ENCODE results near the gene STON2.
"Not testable (repeated sequence)": the region's sequence is repeated elsewhere in the genome, so short reads cannot be mapped to it uniquely, and the experiment has no call there.

The STON2 gene

GRCh38 chr14:81264671-81265070, 135.5 kb downstream of the STON2 start:
- DNase-seq, result no peak

GRCh38 chr14:81263777-81264410, 136.2 kb downstream of the STON2 start:
- DNase-seq, result no peak

- DNase-seq, result no peak
Observed at GRCh38 chr14:81261176-81261575, 138.9 kb downstream of the STON2 start.

- no peak for DNase-seq
Observed at GRCh38 chr14:81260732-81261131, 139.4 kb downstream of the STON2 start.

DNA sequence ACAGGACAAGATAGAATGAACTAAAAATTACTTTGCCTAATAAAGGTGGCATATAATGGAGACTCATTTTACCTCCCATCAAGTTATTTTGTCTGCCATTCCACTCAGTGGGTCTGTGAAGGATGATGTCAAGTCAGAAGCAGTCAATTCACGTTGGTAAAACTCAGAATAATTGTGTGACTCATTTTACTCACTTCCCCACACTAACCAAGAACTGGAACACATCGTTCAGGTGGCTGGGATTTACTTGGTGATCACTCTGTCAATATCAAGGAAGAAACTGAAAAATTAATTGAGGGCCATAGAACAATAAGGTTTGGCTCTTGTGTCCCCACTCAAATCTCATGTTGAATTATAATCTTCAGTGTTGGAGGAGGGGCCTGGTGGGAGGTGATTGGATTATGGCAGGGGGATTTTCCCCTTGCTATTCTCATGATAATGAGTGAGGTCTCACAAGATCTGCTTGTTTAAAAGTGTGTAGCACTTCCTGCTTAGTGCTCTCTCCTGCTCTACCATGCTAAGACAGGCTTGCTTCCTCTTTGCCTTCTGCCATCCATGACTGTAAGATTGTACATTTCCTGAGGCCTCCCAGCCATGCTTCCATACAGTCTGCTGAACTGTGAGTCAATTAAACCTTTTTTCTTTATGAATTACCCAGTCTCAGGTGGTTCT, 143.7 kb downstream of the STON2 start:
- DNase-seq, result no peak

DNA sequence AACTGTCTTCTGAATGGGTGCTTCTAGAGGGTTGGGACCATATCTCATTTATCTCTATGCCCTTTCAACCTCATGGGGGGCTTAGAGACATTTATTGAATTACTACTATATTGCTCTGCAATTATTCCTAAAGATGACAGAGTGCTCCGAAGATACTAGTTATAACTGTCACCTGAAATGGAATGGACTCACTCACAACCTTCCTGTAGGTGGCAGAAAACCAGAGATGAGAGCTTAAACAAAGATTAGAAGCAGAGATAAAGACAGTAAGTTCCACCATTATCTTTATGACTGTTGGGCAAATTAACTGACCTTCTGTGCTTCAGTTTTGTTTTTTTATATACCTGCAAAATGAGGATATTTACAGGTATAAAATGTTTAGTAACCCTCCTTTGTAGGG, 147.8 kb downstream of the STON2 start:
- no peak for DNase-seq

GRCh38 chr14:81247271-81247766, 152.8 kb downstream of the STON2 start:
- no peak for DNase-seq

DNA sequence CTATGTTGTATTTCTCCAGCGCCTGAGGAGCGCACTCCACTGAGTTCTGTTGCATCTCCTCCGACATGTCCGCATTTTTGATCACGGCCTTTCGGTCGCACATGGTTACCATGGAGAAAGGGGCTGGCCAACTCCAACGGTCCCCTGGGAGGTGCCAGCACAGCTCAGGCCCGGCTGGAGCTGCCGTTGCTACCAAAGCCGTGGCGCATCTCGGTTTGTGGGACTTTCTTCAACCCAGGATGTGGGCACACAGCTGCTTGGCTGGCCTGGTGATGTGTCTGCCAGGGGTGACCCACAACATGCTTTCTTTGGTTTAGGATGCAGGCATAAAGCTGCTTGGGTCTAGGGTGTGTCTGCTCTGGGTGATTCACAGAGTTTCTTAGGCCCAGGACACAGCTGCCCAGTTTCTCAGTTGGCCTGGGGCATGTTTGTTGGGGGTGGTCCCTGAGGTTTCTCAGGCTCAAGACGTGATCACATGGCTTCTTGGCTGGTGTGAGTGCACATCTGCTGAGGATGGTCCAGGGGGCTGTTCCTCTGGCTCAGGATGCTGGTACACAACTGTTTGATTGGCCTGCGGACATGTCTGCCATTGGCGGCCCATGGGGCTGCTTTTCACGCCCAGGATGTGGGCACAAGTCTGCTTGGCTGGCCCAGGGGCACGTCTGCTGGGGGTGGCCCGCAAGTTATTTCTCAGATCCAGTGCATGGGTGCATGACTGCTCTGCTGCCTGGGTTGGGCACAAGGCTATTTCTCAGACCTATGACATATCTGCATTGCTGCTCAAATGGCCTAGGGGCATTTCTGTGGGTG, 153.5 kb downstream of the STON2 start:
- DNase-seq, result no peak

DNA sequence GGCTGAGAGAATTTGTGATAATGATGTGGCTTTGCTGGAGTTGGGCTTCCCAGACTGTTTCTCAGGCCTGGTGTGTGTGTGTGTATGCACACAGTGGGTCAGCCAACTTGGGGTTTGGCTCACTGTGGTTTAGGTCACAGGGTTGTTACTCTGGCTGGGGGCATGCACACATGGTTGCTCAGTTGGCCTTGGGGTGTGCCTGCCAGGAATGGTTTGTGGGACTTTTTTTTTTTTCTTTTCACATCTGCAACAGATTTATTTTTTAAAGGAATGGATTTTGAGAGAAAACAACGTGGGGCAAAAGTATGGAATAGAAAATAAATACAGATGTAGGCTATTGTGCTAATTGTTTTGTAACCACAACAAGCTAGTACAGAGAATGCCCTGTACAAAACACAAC, 154.4 kb downstream of the STON2 start:
- no peak for DNase-seq

- not testable (repeated sequence) for DNase-seq
Observed at GRCh38 chr14:81244431-81244830, 155.7 kb downstream of the STON2 start.

GRCh38 chr14:81243499-81243898, 156.6 kb downstream of the STON2 start:
- DNase-seq, result no peak

DNA sequence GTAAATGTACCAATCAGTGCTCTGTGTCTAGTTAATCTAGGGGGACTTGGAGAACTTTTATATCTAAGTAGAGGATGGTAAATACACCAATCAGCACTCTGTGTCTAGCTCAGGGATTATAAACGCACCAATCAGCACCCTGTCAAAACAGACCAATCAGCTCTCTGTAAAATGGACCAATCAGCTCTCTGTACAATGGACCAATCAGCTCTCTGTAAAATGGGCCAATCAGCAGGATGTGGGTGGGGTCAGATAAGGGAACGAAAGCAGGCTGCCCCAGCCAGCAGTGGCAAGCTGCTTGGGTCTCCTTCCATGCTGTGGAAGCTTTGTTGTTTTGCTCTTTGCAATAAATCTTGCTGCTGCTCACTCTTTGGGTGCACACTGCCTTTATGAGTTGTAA, 163.3 kb downstream of the STON2 start:
- DNase-seq, result not testable (repeated sequence)

DNA sequence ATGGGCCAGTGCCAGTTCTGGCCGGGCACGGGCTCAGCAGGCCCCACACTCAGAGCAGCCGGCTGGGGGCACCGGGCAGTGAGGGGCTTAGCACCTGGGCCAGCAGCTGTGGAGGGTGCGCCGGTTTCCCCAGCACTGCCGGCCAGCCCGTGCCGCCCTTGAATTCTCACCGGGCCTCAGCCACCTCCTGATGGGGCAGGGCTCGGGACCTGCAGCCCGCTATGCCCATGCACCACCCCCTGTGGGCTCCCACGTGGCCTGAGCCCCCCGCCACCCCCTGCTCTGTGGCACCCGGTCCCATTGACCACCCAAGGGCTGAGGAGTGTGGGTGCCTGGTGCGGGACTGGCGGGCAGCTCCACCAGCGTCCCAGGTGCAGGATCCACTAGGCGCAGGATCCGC, 164.0 kb downstream of the STON2 start:
- DNase-seq, result no peak

- DNase-seq, result no peak
Observed at GRCh38 chr14:81235096-81235495, 165.0 kb downstream of the STON2 start.

DNA sequence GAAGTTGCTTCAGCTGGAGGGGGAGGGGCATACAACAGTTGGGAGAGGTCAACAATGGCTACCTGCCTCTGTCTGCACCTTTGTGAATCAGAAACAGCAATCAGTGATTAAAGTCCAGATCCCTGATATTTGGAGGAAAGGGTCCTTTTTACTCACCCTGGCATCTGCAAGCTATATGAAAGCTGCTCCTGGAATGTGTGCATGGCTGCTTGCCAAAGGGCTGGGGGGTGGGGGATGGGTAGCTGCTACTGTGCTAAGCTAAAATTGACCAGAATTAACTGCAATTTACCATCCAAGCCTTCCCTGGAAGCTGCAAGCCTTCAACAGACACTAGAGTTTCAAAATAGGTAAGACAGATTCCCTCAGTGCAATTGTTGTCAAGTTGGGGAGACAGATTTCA, 165.8 kb downstream of the STON2 start:
- DNase-seq, result no peak

- DNase-seq, result no peak
Observed at GRCh38 chr14:81233615-81234014, 166.5 kb downstream of the STON2 start.

- no peak for DNase-seq
Observed at GRCh38 chr14:81231540-81231939, 168.6 kb downstream of the STON2 start.

DNA sequence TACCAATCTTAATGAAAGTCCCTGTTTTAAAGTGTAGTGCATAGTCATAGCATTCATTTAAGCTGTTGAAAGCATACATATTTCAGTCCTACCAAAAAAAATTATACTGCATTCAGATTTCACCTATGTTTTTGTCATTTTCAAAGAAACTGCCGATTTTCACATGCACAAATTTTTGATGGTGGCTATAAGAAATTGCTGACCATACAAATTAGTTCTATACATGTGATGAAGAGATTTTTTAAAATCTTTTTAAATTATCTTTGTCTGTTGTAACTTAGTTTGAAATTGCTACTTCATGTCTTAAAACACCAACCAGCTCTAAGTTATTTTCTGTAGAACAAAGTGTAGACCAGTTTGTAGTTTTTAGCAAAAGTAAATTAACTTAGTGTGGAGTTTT, 175.9 kb downstream of the STON2 start:
- no peak for DNase-seq

GRCh38 chr14:81223788-81224187, 176.3 kb downstream of the STON2 start:
- DNase-seq, result not testable (repeated sequence)

GRCh38 chr14:81222691-81223090, 177.4 kb downstream of the STON2 start:
- DNase-seq, result no peak

DNA sequence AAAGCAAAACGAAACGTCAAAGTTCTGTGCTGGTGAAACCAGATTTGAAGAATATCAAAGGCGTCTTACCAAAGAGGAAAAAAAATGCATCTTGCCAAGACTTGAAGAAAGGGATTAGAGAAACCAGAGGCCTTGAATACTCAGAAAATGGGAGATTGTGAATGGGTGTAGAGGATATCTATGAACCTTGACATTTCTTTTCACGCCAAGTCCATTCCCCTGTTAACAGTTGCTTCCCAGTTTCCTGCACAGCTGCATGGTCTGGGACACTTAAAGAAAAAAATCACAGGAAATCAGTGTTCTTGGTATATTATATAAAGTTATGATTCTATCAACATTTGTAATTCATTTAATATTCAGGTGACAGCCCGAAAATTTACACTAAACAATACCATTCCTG, 178.0 kb downstream of the STON2 start:
- no peak for DNase-seq

DNA sequence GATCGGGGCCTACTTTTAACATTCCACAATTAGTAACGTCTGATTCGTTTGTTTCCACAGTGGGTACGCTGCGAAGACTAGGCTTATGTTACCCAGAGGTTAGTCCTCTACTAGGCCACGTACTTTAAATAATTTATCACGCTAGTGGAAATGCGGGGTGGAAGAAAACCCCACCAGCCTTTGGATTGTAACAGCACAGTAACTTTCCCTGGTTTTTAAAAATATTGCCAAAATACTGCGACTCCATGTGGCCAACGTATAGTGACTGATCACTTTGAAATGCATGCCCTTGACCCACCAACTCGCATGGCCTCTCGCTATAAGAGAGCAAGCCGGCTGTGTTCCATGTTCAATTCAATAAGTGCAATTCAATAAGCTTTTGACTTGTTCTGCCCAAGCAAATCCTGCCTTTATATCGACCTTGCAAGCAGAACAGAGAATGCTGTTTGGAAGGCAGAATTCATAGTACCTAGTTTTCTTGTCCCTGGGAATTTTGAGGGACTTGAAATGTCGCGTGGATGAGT, 178.5 kb downstream of the STON2 start:
- no peak for DNase-seq

GRCh38 chr14:81220830-81221578, 179.1 kb downstream of the STON2 start, which contains the start of gene GTF2A1:
TSS of gene GTF2A1 (minus strand) at chr14:81220959. CDS start at chr14:81220518, 441 bp downstream.
- DNase-seq, result peak; percentile 94 to 97
